ENCODE results near the gene CTIF. TPM values are rescaled to one million over a fixed set of nuclear protein-coding genes. Genes with fewer than 3 reads are reported as not detected.

CTIF gene
- total RNA-seq, 1 experiment from 2014 or later = 26.5 TPM

GRCh38 chr18:48875942-48876511 is 337.2 kb downstream of the CTIF start:
- Histone ChIP-seq H3K9me3 (ENCODE audit: control insufficient read depth, insufficient read depth, low read depth, low read length) (no peaks in the 10 kb centered on the region), H3K27me3 (ENCODE audit: control insufficient read depth, insufficient read depth, low read length) (no peaks in the 10 kb centered on the region), H3K4me1 (ENCODE audit: control insufficient read depth, insufficient read depth, low read length) (peaks cover 37% of the 10 kb centered on the region), H3K4me3 (ENCODE audit: low read depth in 2 of 2, low read length in 2 of 2) (no peak overlapping the region), H3K27ac (ENCODE audit: low read length) (peak overlapping the region; percentile 73), H3K36me3 (ENCODE audit: control insufficient read depth, insufficient read depth, low read length) (no peaks in the 10 kb centered on the region)
- BruUV-seq (replicated peaks) = no TSS peak
- no peak for DNase-seq (ENCODE audit: low read depth, low spot score)
- CTCF ChIA-PET = interaction anchor here (0.6 kb wide), 1 partner anchor 68 kb away, joined by 5 read pairs; no protein-coding TSS in a partner anchor
- TF ChIP-seq REST (IDR thresholded peaks at IDR 0.05; ENCODE audit: insufficient read depth in 1 of 2, low read depth in 2 of 2, low read length in 1 of 2) (no peak), TCF7L2 (IDR thresholded peaks at IDR 0.05; ENCODE audit: low read depth, low read length) (no peak), SIN3A (IDR thresholded peaks at IDR 0.05; ENCODE audit: borderline replicate concordance, insufficient read depth, low read depth, low read length) (no peak), POLR2AphosphoS5 (IDR thresholded peaks at IDR 0.05; ENCODE audit: low read depth, low read length) (no peak)
- TF ChIP-seq, protein P1, sequence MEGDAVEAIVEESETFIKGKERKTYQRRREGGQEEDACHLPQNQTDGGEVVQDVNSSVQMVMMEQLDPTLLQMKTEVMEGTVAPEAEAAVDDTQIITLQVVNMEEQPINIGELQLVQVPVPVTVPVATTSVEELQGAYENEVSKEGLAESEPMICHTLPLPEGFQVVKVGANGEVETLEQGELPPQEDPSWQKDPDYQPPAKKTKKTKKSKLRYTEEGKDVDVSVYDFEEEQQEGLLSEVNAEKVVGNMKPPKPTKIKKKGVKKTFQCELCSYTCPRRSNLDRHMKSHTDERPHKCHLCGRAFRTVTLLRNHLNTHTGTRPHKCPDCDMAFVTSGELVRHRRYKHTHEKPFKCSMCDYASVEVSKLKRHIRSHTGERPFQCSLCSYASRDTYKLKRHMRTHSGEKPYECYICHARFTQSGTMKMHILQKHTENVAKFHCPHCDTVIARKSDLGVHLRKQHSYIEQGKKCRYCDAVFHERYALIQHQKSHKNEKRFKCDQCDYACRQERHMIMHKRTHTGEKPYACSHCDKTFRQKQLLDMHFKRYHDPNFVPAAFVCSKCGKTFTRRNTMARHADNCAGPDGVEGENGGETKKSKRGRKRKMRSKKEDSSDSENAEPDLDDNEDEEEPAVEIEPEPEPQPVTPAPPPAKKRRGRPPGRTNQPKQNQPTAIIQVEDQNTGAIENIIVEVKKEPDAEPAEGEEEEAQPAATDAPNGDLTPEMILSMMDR (IDR thresholded peaks at IDR 0.05) = no peak
- POLR2A ChIA-PET = interaction anchor here (0.6 kb wide), 1 partner anchor 362 kb away, joined by 3 read pairs; no protein-coding TSS in a partner anchor
- intact Hi-C loops (cut with micrococcal nuclease; ENCODE audit: unreplicated experiment) (no loop called here), in situ Hi-C loops (cut with HindIII; ENCODE audit: low pct_unique_long_range_greater_than_20kb, low sequenced_read_pairs) (no loop called here)
- ATAC-seq = peak; percentile 49

DNA sequence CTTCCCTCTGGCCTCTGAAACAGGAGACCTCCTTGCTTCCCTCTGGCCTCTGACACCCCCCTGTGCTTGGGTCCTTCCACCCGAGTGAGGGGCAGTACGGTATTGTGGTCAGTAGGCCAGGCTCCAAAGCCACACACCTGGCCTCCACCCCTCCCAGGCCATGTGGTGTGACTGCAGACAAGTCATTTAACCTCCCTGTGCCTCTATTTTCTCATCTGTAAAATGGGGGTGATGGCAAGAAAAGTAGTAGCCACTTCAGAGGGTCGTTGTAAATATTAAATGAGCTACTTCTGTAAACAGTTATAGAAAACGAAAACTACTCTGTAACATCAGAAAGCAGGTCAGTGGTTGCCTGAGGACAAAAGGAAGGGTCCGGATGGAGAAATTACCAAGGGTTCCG is 337.8 kb downstream of the CTIF start:
- in situ Hi-C loops (cut with HindIII; ENCODE audit: low pct_unique_long_range_greater_than_20kb, low sequenced_read_pairs) = no loop called here
- no TSS peak for BruUV-seq (replicated peaks)
- H3K4me3 ChIP-seq (ENCODE audit: low read depth in 2 of 2, low read length in 2 of 2) = no peak overlapping the region
- no peak for DNase-seq (ENCODE audit: low read depth, low spot score)
- H3K4me1 ChIP-seq (ENCODE audit: control insufficient read depth, insufficient read depth, low read length) = peaks cover 37% of the 10 kb centered on the region
- intact Hi-C loops (cut with micrococcal nuclease; ENCODE audit: unreplicated experiment) = no loop called here
- ChIA-PET CTCF (interaction anchor here (0.6 kb wide), 1 partner anchor 68 kb away, joined by 5 read pairs; no protein-coding TSS in a partner anchor), POLR2A (no interaction called here)
- no peaks in the 10 kb centered on the region for H3K27me3 ChIP-seq (ENCODE audit: control insufficient read depth, insufficient read depth, low read length)
- TF ChIP-seq POLR2AphosphoS5 (IDR thresholded peaks at IDR 0.05; ENCODE audit: low read depth, low read length) = no peak
- TF ChIP-seq SIN3A (IDR thresholded peaks at IDR 0.05; ENCODE audit: borderline replicate concordance, insufficient read depth, low read depth, low read length) = no peak
- TF ChIP-seq TCF7L2 (IDR thresholded peaks at IDR 0.05; ENCODE audit: low read depth, low read length) = no peak
- TF ChIP-seq, protein P1 (IDR thresholded peaks at IDR 0.05) = no peak
- TF ChIP-seq REST (IDR thresholded peaks at IDR 0.05; ENCODE audit: insufficient read depth in 1 of 2, low read depth in 2 of 2, low read length in 1 of 2) = no peak
- peak overlapping the region; percentile 73 for H3K27ac ChIP-seq (ENCODE audit: low read length)
- no peak for ATAC-seq
- no peaks in the 10 kb centered on the region for H3K9me3 ChIP-seq (ENCODE audit: control insufficient read depth, insufficient read depth, low read depth, low read length)
- H3K36me3 ChIP-seq (ENCODE audit: control insufficient read depth, insufficient read depth, low read length) = no peaks in the 10 kb centered on the region
